HepG2 (cell line): ENCODE results near the gene SEC61B. TPM values are rescaled to one million over a fixed set of nuclear protein-coding genes. Genes with fewer than 3 reads are reported as not detected.

Experiments used
- ADNP ChIP-seq: sonication (generic); formaldehyde crosslinking; IDR thresholded peaks from 2 replicates; pipeline ENCODE4 v1.4.0; 2020; ENCODE audit warnings: missing genetic modification reagents
- FOXA1 ChIP-seq, 2 experiments: fragments of 450-650 bp in 1 of 2; sonication (generic) in 1 of 2; formaldehyde crosslinking in 1 of 2; IDR thresholded peaks; 2 replicates each; pipeline versions ENCODE4 v1.4.0 to v1.6.1; 2016 to 2020; ENCODE audit warnings: missing genetic modification reagents in 1 of 2
- IKZF1 ChIP-seq: fragments of 450-650 bp; IDR thresholded peaks from 2 replicates; pipeline ENCODE4 v1.7.1; 2016
- MAF1 ChIP-seq: sonication (generic); formaldehyde crosslinking; IDR thresholded peaks from 2 replicates; pipeline ENCODE4 v1.5.0; 2020; ENCODE audit warnings: missing genetic modification reagents, borderline replicate concordance
- MZF1 ChIP-seq: sonication (generic); formaldehyde crosslinking; IDR thresholded peaks from 2 replicates; pipeline ENCODE4 v1.8.1; 2023; ENCODE audit warnings: mild to moderate bottlenecking, missing genetic modification reagents, borderline replicate concordance
- TBX3 ChIP-seq: fragments of 450-650 bp; IDR thresholded peaks from 2 replicates; pipeline ENCODE4 v1.6.1; 2017; ENCODE audit warnings: antibody characterized with exemption, mild to moderate bottlenecking, inconsistent platforms, borderline replicate concordance
- TSC22D2 ChIP-seq: sonication (generic); formaldehyde crosslinking; IDR thresholded peaks from 2 replicates; pipeline ENCODE4 v1.5.1; 2020; ENCODE audit warnings: missing genetic modification reagents, mild to moderate bottlenecking, borderline replicate concordance
- YY1 ChIP-seq: IDR thresholded peaks from 2 replicates; pipeline ENCODE4 v1.6.1; 2011; ENCODE audit warnings: low read length, low read depth, moderate library complexity, mild to moderate bottlenecking; ENCODE audit not compliant: insufficient read depth, insufficient replicate concordance
- ZNF124 ChIP-seq: sonication (generic); formaldehyde crosslinking; IDR thresholded peaks from 2 replicates; pipeline ENCODE4 v1.4.0; 2020; ENCODE audit warnings: missing genetic modification reagents
- ZNF138 ChIP-seq: sonication (generic); formaldehyde crosslinking; IDR thresholded peaks from 2 replicates; pipeline ENCODE4 v1.5.0; 2020; ENCODE audit warnings: mild to moderate bottlenecking, low read depth, missing genetic modification reagents
- ZNF17 ChIP-seq: sonication (generic); formaldehyde crosslinking; IDR thresholded peaks from 2 replicates; pipeline ENCODE4 v1.5.0; 2020; ENCODE audit warnings: mild to moderate bottlenecking, missing genetic modification reagents
- ZNF749 ChIP-seq: sonication (generic); formaldehyde crosslinking; IDR thresholded peaks from 2 replicates; pipeline ENCODE4 v1.8.0; 2022; ENCODE audit warnings: mild to moderate bottlenecking, missing genetic modification reagents, moderate library complexity, borderline replicate concordance
- ZNF775 ChIP-seq: sonication (generic); formaldehyde crosslinking; IDR thresholded peaks from 2 replicates; pipeline ENCODE4 v1.4.0; 2020; ENCODE audit warnings: missing genetic modification reagents, mild to moderate bottlenecking, moderate library complexity, borderline replicate concordance
- ZSCAN25 ChIP-seq: sonication (generic); formaldehyde crosslinking; IDR thresholded peaks from 2 replicates; pipeline ENCODE4 v1.8.0; 2022; ENCODE audit warnings: mild to moderate bottlenecking, missing genetic modification reagents
- ZSCAN29 ChIP-seq: sonication (generic); formaldehyde crosslinking; conservative IDR thresholded peaks from 2 replicates; pipeline ENCODE4 v1.4.0; 2020; ENCODE audit warnings: mild to moderate bottlenecking, missing genetic modification reagents
- polyA plus RNA-seq, 8 experiments: library from polyadenylated mRNA; depleted of rRNA in 3 of 8; stranded (reverse) in 7 of 8; unstranded in 1 of 8; fragments of >200 nt; fragmentation: Illumina TruSeq in 4 of 8; extraction: Trizol in 4 of 8; gene quantifications; 2 replicates each; pipeline versions ENCODE4 v1.2.1 to v1.2.3, GENCODE V29; 2011 to 2016; ENCODE audit warnings: low read depth in 4 of 8, missing spikeins in 1 of 8, mixed read lengths in 1 of 8; ENCODE audit not compliant: insufficient read depth in 1 of 8
- total RNA-seq, 5 experiments: library from RNA; depleted of rRNA; stranded (reverse); fragments of >200 nt; fragmentation: Illumina TruSeq; extraction: Trizol; gene quantifications; 2 replicates each; pipeline ENCODE4 v1.2.3, GENCODE V29; 2016; ENCODE audit warnings: low read depth in 1 of 5
- TF ChIP-seq, protein P1 (sequence below): sonication (generic); formaldehyde crosslinking; IDR thresholded peaks from 2 replicates; pipeline ENCODE4 v1.4.0; 2020; ENCODE audit warnings: missing genetic modification reagents, borderline replicate concordance
- TF ChIP-seq, protein P2 (sequence below): IDR thresholded peaks from 2 replicates; pipeline ENCODE4 v1.6.1; 2016; ENCODE audit warnings: missing genetic modification reagents, missing compliant biosample characterization
- TF ChIP-seq, protein P3 (sequence below): sonication (generic); formaldehyde crosslinking; IDR thresholded peaks from 2 replicates; pipeline ENCODE4 v1.5.1; 2020; ENCODE audit warnings: mild to moderate bottlenecking, missing genetic modification reagents, moderate library complexity
- TF ChIP-seq, protein P4 (sequence below): sonication (generic); formaldehyde crosslinking; IDR thresholded peaks from 2 replicates; pipeline ENCODE4 v1.5.1; 2020; ENCODE audit warnings: missing genetic modification reagents, mild to moderate bottlenecking, borderline replicate concordance

SEC61B gene
- total and polyA plus RNA-seq, 2 of the 13 experiments (the other 11 are each of a cell fraction or from before 2014, with no cell fraction given): 191 to 368 TPM

DNA sequence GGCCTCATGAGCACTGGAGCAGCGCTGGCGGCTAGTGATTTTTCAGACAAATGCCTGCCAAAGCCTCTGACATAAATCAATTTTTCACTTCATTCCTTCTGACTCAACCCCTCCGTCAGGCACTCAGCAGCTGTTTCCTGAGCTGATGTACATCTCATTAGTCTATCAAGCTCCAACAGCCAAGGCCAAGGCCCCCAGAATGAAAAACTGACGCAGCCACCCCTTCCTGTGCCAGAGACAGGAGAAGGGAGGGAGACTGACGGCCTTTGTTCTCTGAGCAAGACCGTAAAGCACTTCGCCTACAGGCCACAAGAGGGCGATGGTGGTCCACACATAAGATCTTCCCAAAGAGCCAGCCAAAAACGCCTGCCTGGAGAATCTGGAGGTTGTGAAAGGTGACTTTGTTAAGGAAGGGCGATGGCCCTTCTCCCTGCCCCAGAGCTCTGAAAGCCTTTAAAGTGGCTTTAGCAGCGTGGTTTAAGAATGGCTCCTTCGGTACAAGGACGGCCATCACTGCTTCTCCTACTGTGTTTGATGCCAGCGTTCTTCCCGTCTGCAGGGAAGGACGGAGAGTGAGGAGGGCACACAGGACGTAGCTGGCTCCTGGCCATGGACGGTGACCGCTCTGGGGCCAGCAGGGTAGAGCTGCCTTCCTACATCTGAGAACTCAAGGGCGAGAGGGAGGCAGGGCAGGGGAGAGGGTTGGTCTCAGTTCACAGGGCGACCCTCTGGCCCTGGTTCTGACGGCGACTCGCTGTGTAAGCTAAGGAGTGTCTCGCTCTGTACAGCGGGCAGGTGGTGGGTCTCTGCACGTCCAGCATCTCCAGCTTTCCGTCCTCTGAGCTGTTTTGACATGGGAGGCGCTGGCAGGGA lies 37.4 kb upstream of the SEC61B start (continued):
- TF ChIP-seq TSC22D2 (CRISPR knock-in tag): 0 out of 2 replicates have a peak, but pooled peaks have one; percentile 50
- TF ChIP-seq, protein P1, sequence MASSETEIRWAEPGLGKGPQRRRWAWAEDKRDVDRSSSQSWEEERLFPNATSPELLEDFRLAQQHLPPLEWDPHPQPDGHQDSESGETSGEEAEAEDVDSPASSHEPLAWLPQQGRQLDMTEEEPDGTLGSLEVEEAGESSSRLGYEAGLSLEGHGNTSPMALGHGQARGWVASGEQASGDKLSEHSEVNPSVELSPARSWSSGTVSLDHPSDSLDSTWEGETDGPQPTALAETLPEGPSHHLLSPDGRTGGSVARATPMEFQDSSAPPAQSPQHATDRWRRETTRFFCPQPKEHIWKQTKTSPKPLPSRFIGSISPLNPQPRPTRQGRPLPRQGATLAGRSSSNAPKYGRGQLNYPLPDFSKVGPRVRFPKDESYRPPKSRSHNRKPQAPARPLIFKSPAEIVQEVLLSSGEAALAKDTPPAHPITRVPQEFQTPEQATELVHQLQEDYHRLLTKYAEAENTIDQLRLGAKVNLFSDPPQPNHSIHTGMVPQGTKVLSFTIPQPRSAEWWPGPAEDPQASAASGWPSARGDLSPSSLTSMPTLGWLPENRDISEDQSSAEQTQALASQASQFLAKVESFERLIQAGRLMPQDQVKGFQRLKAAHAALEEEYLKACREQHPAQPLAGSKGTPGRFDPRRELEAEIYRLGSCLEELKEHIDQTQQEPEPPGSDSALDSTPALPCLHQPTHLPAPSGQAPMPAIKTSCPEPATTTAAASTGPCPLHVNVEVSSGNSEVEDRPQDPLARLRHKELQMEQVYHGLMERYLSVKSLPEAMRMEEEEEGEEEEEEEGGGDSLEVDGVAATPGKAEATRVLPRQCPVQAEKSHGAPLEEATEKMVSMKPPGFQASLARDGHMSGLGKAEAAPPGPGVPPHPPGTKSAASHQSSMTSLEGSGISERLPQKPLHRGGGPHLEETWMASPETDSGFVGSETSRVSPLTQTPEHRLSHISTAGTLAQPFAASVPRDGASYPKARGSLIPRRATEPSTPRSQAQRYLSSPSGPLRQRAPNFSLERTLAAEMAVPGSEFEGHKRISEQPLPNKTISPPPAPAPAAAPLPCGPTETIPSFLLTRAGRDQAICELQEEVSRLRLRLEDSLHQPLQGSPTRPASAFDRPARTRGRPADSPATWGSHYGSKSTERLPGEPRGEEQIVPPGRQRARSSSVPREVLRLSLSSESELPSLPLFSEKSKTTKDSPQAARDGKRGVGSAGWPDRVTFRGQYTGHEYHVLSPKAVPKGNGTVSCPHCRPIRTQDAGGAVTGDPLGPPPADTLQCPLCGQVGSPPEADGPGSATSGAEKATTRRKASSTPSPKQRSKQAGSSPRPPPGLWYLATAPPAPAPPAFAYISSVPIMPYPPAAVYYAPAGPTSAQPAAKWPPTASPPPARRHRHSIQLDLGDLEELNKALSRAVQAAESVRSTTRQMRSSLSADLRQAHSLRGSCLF: no peak
- TF ChIP-seq ZNF124 (CRISPR knock-in tag): no peak
- no peak for TF ChIP-seq FOXA1 (IDR thresholded peaks at IDR 0.05)
- TF ChIP-seq FOXA1 (CRISPR knock-in tag; IDR thresholded peaks at IDR 0.05): no peak
- TF ChIP-seq YY1: no peak
- TF ChIP-seq ZNF775 (CRISPR knock-in tag): no peak
- TF ChIP-seq, protein P2, sequence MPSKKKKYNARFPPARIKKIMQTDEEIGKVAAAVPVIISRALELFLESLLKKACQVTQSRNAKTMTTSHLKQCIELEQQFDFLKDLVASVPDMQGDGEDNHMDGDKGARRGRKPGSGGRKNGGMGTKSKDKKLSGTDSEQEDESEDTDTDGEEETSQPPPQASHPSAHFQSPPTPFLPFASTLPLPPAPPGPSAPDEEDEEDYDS (CRISPR knock-in tag): no peak
- TF ChIP-seq IKZF1: no peak
- no peak for TF ChIP-seq MZF1 (CRISPR knock-in tag)
- no peak for TF ChIP-seq MAF1 (CRISPR knock-in tag)
- TF ChIP-seq ZNF17 (CRISPR knock-in tag): no peak
- TF ChIP-seq ZSCAN29 (CRISPR knock-in tag): no peak
- TF ChIP-seq ZNF749 (CRISPR knock-in tag): no peak
- TF ChIP-seq ZNF138 (CRISPR knock-in tag): no peak
- no peak for TF ChIP-seq ADNP (CRISPR knock-in tag)
- TF ChIP-seq, protein P3, sequence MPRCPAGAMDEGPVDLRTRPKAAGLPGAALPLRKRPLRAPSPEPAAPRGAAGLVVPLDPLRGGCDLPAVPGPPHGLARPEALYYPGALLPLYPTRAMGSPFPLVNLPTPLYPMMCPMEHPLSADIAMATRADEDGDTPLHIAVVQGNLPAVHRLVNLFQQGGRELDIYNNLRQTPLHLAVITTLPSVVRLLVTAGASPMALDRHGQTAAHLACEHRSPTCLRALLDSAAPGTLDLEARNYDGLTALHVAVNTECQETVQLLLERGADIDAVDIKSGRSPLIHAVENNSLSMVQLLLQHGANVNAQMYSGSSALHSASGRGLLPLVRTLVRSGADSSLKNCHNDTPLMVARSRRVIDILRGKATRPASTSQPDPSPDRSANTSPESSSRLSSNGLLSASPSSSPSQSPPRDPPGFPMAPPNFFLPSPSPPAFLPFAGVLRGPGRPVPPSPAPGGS: no peak
- TF ChIP-seq TBX3: no peak
- TF ChIP-seq, protein P4, sequence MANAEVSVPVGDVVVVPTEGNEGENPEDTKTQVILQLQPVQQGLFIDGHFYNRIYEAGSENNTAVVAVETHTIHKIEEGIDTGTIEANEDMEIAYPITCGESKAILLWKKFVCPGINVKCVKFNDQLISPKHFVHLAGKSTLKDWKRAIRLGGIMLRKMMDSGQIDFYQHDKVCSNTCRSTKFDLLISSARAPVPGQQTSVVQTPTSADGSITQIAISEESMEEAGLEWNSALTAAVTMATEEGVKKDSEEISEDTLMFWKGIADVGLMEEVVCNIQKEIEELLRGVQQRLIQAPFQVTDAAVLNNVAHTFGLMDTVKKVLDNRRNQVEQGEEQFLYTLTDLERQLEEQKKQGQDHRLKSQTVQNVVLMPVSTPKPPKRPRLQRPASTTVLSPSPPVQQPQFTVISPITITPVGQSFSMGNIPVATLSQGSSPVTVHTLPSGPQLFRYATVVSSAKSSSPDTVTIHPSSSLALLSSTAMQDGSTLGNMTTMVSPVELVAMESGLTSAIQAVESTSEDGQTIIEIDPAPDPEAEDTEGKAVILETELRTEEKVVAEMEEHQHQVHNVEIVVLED (CRISPR knock-in tag): peak; percentile 13; the same call in 1 of the 2 replicates
- peak; percentile 37; the same call in 1 of the 2 replicates for TF ChIP-seq ZSCAN25 (CRISPR knock-in tag)
